NCI-H1105 treated with DMSO at 0.1 percent for 48 hours (cell line): ENCODE data around the gene TBX18.

ENCODE experiments used
- DNase-seq: peaks from one replicate; lab custom pipeline; 2025; lab: John Stamatoyannopoulos, UW

TBX18 gene

DNA sequence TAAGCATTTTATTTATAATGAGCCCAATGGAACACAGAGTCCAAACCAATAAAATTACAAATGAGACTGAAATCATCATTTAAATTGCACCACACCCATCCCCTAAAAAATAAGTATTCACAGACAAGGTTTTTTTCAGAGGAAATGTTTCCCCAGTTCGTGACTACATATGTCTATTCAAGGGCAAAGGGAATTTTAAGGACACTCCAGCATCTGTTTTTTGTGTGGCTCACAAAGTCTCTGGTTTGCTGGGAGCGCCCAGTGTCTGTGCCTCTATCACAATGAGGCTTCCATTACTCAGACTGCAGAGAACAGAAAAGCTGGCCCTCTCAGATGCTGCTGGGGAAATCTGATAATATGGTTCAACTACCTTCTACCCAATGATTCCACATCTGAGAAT, 16.0 kb downstream of the TBX18 start:
- DNase-seq, result no peak

DNA sequence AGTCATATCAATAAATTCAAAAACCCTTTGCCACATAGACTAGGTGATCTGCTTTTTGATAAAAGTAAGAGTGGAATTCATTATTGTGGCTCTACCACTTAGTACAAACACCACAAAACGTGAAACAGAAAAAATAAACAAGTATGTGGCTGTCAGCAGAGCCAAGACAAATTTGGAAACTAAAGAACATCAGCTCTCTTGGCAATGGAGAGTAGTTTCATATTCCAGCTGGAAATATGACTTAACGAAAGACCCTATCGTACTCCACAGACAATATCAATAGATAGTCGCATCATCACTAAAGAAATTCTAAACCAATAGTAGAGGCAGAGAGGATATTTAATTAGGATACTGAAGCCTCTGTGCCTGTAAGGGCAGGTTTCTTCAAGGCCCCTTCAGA, 20.8 kb downstream of the TBX18 start:
- DNase-seq, result no peak

- DNase-seq, result no peak
These were observed 24.0 kb downstream of the TBX18 start for GRCh38 chr6:84740385-84740784.

DNA sequence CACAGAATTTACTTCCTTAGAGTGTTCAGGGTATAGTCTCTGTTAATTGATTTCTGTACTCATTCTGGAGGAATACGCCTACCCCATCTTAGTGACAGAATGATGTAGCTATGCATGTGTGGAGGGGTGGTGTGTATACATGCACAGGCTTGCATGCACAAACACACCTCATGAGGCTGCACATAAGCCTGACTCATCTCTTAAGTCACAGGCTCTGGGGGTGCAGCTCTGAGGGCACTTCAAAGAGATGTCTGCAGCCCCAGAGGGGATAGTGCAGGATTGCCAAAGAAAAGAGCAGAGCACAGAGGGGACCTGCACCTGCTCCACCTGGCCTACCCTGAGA, 24.6 kb downstream of the TBX18 start:
- no peak for DNase-seq

GRCh38 chr6:84738996-84739865, 25.2 kb downstream of the TBX18 start:
- DNase-seq, result no peak

GRCh38 chr6:84733889-84734288, 30.5 kb downstream of the TBX18 start:
- DNase-seq, result no peak

- DNase-seq, result no peak
These were observed 32.5 kb downstream of the TBX18 start for GRCh38 chr6:84731901-84732300.

GRCh38 chr6:84731401-84731800, 33.0 kb downstream of the TBX18 start:
- no peak for DNase-seq

GRCh38 chr6:84728602-84729001, 35.8 kb downstream of the TBX18 start:
- DNase-seq, result no peak

DNA sequence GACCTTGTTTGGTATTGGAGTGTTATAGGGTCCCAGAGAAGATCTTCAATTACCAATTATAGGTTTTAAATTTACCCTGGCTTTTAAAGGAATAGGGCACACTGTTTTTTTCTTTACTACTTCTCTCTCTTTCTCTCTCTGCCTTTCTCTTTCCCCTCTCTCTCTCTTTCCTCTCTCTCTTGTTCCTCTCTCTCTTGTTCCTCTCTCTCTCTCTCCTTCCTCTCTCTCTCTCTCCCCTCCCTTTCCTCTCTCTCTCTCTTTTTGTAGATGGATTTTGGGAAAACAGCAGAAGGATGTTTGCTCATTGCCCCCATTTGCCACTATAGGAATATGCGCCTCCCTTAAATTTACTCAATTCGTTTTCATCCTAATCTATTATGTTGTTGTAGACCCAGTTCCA, 45.2 kb downstream of the TBX18 start:
- no peak for DNase-seq

- no peak for DNase-seq
These were observed 46.1 kb downstream of the TBX18 start for GRCh38 chr6:84718038-84718955.

DNA sequence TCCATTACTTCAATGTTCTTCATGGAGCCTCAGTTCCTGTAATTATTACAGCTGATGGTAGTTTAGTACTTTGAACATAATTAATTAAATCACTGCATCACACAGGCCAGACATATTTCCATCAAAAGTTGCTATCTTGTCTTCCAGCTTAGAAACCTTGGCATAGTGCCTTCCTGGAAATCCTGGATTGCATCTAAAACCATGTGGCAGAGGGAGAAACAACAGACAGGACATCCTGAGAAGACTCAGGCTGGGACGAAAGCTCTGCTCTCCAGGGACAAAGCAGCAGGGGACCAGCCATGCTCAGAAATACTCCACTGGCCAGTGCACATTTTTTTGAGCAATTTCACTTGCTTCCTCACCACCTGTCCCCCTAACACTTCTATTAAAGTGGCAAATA, 55.3 kb downstream of the TBX18 start:
- DNase-seq, result no peak

GRCh38 chr6:84707171-84707570, 57.2 kb downstream of the TBX18 start:
- no peak for DNase-seq

GRCh38 chr6:84696166-84696565, 68.2 kb downstream of the TBX18 start:
- no peak for DNase-seq

- no peak for DNase-seq
These were observed 72.3 kb downstream of the TBX18 start for GRCh38 chr6:84691978-84692623.

DNA sequence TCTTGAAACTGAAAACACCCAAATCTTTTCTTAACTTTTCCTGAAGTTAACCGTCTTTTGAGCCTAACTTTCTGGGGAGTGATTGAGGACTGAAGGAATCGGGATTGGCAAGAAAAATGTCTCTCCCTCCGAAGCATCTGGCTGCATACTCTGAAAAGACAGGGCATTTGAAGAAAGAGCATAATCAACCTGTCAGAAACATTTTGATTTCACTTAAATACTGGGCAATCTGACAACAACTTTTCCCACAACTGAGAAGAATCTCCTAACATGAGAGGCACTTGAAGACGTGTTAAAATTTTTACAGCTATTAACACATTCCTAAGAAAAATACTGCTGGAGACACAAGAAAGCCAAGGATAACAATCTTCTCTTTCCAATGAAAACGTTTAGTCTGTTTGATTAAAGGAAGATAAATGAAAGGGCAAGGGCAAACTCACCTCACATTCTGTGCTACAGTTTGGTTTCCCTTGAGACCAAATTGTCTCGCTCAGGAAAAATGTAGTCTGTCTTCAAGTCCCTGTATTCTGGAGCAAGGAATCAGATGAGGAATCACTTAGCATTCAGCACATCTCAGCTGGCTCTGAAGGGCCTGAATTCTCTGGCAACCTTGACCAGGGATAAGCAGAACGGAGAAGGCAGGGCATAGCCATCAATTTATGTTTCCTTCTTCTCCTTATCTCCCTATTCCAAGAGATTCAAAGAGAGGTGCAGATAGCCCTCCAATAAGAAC, 76.1 kb downstream of the TBX18 start:
- DNase-seq, result no peak

- no peak for DNase-seq
These were observed 77.0 kb downstream of the TBX18 start for GRCh38 chr6:84687431-84687830.

- DNase-seq, result no peak
These were observed 78.3 kb downstream of the TBX18 start for GRCh38 chr6:84685983-84686584.

DNA sequence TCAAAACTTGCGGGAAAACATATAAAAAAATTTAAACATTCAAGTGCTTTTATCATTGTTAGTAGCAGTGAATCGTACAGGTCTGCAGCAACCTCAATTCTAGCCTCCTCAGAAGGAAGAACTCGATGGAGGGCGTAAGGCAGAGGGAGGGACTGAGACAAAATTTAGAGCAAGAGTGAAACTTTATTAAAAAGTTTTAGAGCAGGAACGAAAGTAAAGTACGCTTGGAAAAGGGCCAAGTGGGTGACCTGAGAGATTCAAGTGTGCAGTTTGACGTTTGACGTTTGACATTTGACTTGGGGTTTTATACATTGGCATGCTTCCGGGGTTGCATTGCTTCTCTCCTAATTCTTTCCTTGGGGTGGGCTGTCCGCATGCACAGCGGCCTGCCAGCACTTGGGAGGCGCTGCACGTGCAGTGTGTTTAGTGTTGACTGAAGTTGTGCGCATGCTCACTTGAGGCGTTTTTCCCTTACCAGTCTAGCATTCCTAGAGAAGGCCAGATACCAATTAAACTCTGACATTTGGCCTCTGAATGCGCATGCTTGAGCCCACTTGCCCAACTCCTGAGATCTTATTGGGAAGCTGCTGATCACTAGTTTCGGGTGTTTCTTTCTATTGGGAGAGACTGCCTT, 82.6 kb downstream of the TBX18 start:
- DNase-seq, result no peak

GRCh38 chr6:84675651-84676050, 88.7 kb downstream of the TBX18 start:
- DNase-seq, result no peak

DNA sequence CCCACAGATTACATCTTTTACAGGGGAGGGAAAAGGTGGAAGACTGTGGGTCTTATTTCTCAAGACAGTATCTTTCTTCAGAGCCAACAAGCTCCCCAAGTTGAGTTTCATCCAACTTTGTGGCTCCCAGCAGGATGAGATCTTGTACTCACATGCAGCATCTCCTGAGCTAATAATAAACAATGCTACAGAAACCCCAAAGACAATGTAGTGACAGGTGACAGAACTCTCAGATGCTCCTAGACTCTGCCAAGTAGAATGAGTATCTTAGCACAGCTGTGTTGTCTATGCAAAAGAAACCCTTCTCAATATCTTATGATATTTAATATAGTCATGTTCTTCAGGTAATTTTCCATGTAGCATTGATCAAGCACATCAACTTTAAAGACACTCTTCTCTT, 90.0 kb downstream of the TBX18 start:
- DNase-seq, result no peak
